COLO829 (cell line): ENCODE data around the gene TMEM100.
"Not testable (repeated sequence)": the region's sequence is repeated elsewhere in the genome, so short reads cannot be mapped to it uniquely, and the experiment has no call there.

Experiments
- DNase-seq: peaks from one replicate; pipeline ENCODE4 v3.0.0; 2012; ENCODE audit warnings: low spot score

The TMEM100 gene

DNA sequence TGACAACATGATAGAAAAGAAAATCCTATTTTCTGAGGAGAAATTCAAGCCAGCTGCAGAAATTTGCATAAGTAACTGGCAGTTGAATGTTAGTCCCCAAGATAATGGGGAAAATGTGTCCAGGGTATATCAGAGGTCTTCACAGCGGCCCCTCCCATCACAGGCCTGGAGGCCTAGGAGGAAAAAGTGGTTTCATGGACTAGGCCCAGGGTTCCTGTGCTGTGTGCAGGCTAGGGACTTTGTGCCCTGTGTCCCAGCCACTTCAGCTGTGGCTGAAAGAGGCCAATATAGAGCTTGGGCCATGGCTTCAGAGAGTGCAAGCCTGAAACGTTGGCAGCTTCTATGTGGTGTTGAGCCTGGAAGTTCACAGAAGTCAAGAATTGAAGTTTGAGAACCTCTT, 35.6 kb downstream of the TMEM100 start:
- DNase-seq, result no peak

DNA sequence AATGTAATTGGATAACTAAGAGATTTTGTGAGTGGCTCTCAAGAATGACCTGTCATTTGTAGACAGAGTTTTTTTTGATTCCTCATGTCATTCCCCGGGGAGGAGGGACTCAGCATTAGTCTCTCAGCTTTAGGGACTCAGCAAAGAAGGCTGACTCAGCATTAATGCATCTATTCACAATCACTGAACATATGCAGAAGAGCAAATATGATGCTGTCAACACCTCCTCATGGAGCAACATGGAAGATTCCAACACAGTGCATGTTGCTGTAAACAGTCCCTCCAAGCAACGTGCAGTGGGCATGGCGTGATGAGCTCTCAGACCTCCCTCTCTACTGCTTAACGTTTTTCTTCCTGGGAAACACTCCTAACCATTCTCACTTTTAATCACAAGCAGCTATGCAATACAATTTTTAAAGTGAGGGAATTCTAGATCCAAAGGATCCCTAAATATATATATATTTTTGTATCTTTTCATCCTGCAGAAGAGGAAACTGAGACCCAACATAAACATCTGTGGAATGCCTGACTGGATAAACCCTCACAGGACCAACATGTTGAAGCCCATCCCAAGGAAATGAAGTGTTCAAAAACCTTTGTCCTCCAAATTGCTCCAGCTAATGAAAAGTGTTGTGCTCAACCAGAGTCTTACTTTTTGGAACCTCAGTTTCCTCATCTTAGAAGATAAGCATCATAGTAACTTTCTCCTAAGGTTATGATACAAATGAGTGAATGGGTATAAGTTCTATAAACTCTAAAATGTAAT, 38.9 kb downstream of the TMEM100 start:
- DNase-seq, result no peak

DNA sequence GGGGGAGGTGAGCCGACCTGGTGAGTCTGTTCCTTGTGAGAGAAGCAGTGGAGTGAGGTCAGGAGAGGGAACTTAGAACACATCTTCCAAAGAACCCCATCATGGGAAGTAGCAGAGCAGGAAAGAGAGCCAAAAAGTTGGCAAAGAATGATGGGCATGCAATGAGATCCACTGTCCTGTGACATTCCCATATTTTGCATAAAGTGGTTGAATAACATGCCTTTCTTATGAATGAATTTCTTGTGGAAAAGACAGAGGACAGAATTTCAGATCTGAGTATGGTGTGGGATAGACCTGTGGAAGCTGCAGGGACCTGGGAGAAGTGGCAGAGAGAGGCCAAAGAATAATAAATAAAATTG, 41.3 kb downstream of the TMEM100 start:
- no peak for DNase-seq

DNA sequence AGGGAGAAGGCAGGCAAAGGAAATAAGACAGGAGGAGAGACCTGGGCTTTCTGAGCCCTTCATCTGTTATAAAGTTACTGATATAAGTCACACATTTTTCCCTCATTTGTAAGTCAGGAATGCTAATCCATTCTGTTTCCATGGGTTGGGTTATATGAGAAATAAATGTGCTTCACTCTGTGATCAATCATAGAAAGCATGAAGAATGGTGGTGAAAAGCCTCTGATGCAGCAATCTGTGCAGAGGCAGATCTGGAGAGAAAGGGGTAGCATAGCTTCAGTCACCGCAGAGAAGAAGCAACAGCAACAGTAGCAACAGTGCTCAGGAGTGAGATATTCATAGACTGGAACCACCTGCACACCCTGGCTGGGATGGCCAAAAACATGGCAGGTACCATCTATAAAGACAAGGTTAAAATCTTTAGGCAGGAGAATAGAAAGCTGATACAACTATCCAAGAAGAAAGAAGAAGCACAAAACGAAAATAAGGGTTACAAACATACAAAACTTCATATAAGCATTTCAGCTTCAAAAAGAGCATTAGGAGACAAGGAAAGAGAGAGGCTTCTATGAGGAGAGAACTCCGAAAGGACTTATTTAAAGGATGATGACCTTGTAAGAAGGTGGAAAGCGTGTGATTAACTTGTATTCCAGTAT, 41.9 kb downstream of the TMEM100 start:
- DNase-seq, result no peak

DNA sequence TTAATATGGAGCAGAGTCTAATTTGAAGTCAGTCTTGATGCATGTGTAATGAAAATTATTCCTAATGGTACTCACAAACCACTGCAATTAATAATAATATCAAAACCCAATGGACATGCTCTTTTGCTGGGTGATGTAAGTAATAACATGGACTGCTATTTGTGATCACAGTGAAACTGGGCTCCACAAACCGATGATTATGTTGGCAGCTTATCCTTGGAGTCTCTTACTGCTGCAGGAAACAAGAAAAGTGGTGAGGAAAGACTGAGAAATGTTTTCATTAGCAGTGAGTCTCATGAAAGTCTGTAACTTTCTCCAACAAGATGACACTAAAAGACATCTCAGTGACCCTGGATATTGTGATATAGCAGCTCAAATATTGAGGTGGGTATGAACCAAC, 45.2 kb downstream of the TMEM100 start:
- no peak for DNase-seq

DNA sequence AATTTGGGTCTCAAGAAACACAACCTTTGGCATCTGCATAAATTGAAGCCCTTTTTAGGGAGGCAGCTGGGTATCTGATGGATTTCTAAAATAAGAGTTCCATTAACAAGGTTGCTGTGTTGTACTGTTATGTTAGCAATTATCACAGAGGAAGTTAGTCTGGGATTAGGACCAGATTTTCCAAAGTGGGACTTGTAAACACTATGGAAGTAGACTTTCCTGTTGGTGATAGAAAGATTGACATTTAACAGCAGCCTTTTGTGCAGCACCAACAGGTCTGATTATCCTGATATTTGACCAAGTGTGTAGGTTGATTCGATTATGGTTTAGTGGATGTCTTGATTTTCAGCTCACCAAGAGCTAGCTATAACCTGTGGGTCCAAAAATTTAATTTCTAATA, 46.4 kb downstream of the TMEM100 start:
- DNase-seq, result no peak

DNA sequence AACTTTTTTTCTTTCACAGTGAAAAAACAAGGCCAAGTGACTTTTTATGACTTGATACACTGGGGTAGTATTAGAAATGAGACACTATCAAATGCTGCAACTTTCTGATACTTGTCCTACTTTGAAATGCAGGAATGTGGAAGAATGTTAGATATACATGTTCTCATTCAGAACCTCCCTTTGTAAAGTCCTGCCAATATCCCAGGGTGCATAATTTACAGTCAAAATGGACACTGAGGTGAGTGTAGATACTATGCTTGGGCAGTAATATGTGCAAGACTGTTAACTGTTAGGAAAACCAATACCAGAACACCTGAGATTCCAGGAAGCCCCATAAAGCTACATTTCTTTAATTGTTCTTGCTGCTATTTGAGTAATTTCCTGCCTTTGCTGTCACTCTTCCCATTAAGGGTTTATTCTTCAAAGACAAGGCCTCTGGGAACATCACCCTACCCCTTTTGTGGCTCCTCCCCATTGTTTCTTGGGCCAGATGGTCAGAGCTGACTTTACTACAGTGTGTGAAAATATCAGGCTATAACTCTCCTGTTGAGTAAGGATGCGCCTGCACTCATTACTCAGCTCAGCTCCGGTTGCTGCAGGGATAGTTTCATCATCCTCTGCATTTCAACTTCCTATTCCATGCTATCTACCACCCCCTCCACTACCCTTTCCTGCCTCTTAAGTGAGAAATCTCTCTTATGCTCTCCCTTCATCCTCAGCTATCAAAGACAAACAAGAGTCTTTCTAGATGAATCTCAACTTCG, 48.7 kb downstream of the TMEM100 start:
- no peak for DNase-seq

DNA sequence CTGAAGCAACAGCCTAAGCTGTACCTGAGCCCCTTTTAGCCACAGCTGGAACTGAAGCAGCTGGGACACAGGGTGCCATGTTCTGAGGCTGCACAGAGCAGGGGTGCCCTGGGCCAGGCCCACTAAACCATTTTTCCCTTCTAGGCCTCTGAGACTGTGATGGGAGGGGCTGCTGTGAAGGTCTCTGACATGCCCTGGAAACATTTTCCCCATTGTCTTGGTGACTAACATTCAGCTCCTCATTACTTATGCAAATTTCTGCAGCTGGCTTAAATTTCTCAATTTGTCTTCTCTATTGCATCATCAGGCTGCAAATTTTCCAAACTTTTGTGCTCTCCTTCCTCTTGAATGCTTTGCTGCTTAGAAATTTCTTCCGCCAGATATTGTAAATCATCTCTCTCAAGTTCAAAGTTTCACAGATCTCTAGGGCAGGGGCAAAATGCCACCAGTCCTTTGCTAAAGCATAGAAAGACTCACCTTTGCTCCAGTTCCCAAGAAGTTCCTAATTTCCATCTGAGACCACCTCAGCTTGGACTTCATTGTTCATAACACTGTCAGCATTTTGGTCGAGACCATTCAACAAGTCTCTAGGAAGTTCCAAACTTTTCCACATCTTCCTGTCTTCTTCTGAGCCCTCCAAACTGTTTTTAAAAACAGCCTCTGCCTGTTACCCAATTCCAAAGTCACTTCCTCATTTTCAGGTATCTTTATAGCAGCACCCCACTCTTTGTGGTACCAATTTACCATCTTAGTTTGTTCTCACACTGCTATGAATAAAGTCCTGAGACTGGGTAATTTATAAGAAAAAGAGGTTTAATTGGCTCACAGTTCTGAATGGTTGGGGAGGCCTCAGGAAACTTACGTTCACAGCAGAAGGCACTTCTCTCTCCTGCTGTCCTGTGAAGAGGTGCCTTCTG, 49.8 kb downstream of the TMEM100 start:
- DNase-seq, result no peak

DNA sequence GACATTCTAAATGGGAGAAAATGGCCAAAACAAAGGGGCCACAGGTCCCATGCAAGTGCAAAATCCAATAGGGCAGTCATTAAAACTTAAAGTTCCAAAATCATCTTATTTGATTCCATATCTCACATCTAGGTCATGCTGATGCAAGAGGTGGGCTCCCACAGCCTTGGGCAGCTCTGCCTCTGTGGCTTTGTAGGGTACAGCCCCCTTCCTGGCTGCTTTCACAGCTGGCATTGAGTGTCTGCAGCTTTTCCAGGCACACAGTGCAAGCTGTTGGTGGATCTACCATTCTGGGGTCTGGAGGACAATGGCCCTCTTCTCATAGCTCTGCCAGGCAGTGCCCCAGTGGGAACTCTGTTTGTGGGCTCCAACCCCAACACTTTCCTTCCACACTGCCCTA, 50.7 kb downstream of the TMEM100 start:
- not testable (repeated sequence) for DNase-seq
